HG02798 (cell line): ENCODE data around the gene PSMD11.
"Not testable (repeated sequence)": the region's sequence is repeated elsewhere in the genome, so short reads cannot be mapped to it uniquely, and the experiment has no call there.

Experiments used
- ATAC-seq: cut with Tn5 transposase; IDR thresholded peaks from one replicate; pipeline ENCODE4 v1.9.1; 2021; ENCODE audit warnings: mild to moderate bottlenecking; ENCODE audit not compliant: unreplicated experiment, poor library complexity

PSMD11 gene

DNA sequence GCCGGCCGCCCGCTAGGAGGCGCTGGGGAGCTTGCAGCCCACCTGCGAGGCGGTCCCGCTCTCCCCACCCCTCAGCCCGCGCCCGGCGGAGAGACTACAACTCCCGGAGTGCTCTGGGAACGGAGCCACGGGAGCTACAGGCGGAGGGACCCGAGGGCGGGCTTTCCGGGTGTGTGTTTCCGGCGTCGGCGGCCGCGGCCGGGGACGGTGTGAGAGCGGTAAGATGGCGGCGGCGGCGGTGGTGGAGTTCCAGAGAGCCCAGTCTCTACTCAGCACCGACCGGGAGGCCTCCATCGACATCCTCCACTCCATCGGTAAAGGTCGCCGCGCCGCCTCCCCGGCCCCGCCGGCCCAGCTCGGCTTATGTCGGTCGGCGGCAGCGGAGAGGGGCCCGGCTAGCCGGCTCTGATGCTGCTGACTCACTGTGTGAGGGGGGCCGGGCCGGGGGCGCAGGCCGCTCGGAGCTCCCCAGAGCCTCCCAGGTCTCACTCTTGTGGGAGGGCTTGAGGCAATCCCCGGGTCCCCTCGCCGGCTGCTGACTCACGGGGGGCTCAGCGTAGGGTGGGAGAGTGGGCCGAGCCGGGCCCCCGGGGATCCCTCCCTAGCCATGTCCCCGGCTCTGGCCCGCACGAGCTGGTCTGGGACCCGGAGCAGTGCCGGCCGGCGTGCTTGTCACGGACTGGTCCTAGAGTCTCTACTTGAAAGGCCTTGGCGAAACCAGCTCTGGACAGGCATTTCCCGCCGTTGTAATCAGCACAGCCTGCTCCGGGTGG lies at the start of gene PSMD11:
PSMD11 (plus strand) TSS at position 210 of the 773 bp plus-strand sequence; CDS start at position 224, 14 bp downstream.
- ATAC-seq: peak; percentile 97

DNA sequence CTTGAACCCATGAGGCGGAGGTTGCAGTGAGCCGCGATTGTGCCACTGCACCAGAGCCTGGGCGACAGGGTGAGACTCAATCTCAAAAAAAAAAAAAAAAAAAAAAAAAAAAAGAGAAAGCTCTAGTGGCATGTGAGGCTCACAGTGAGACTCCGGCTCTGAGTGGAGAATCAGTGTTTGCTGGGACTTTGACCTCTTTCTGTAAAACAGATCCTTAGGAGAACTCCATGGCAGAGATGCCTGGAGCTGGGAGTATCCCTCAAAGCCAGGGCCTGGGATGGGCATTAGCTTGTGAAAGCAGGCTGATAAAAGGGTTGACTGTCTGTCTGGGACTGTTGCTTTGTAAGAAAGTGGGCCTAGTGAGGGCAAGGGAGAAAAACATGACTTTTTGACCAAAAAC lies 48.0 kb upstream of the PSMD11 start:
- ATAC-seq: no peak

DNA sequence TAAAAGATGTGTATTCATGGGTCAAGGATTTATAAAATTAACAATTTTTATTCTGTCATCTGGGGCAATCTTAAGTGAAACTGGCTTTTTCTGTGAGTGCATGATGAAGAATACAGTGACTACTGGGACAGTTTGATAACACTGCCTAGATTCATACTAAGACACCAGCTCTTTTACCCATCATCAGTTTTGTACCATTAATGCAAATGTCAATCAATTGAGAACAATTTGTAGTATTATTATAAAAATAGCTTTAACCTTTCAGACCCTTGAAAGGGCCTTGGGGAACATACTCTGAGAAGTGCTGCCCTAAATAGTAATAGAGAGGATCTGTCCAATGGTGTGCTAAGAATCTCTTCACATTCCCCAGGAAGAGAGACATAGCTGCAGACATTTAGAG lies 45.4 kb upstream of the PSMD11 start:
- ATAC-seq: no peak

DNA sequence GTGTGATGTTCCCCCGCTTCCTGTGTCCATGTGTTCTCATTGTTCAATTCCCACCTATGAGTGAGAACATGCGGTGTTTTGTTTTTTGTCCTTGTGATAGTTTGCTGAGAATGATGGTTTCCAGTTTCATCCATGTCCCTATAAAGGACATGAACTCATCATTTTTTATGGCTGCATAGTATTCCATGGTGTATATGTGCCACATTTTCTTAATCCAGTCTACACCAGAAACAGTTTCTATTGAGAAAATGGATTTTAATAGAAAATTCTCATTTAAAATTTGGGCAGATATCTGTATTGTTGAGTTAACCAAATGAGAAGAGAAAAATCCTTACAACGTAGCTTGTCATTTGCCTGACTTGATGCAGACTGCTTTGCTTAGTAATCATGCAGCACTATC lies 34.2 kb upstream of the PSMD11 start:
- not testable (repeated sequence) for ATAC-seq

DNA sequence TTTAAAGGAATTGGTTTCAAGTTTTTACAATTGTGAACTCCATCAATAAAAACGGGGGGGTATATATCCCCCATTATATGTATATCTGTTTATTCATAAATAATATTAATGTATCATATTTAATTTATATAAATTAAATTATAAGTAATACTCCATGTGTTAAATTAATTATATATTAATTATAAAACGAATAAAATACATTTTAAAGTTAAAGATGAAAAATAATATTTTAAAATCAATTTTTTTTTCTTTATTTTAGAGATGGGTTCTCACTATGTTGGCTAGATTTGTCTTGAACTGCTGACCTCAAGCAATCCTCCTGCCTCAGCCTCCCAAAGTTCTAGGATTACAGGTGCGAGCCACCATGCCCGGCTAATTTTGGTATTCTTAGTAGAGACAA lies 17.4 kb upstream of the PSMD11 start:
- ATAC-seq: no peak

DNA sequence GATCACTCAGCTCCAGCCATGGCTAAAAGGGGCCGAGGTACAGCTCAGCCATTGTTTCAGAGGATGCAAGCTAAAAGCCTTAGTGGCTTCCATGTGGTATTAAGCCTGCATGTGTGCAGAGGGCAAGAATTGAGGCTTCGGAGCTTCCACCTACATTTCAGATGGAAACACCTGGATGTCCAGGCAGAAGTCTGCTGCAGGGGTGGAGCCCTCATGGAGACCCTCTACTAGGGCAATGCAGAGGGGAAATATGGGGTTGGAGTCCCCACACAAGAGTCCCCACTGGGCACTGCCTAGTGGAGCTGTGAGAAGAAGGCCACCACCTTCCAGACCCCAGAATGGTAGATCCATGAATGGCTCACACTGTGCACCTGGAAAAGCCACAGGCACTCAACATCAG lies 14.7 kb upstream of the PSMD11 start:
- no peak for ATAC-seq

DNA sequence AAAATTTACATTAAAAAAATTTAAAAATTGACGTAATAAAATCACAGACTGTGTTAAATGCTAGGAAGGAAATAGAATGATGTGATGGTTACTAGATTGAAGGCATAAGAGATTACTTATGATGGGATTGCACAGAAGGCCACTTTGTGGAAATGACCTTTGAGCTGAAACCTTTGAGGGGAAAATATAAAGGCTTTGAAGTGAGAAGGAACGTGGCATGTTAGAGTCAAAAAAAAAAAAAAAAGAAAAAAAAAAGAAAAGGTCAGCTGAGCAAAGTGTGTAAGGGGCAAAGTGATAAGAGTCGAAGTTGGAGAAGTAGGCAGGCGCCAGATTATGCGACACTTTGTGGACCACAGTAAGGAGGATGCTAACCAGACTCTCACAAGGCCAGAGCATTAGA lies 3.6 kb upstream of the PSMD11 start:
- no peak for ATAC-seq

DNA sequence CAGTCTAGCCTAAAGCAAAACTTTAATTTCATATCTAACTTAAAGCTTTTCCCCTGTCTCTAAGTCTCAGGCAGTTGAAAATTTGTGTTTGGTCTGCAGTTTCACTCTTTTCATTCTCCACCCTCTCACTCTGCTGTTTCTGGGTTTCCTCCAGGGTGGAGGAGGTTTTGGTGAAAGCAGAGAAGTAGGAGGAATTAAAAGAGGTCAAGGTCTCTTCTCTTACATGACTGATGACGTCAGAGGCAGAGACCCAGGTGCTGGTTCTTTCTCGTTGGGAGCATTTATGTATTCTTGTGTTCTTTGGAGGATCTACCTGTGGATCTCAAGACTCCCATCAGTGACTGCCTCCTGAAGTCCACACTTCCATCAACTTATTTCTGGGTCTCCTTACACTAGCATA lies 2.4 kb upstream of the PSMD11 start:
- no peak for ATAC-seq

DNA sequence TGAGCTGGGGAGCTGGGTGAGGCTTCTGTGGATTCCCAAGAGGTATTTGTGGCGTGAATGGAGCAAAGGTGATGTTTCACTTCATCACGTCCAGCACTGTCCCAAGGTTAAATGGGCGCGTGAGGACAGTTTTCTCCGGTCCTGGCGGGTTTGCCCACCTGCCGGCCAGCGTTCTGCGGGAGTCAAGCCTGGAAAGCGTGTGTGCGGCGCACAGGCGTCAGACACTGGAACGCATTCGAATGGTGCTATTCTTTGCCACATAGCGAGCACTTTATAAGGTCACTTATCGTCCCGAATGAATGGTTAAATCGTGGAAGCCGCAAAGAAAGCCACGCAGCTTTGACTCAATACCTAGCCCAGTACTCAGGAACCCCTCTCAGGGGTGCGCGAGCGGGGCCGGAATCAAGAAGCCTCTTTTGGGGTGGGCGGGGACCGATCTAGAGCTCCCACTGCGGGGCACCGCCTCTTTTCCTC lies 446 bp upstream of the PSMD11 start:
- ATAC-seq: no peak

DNA sequence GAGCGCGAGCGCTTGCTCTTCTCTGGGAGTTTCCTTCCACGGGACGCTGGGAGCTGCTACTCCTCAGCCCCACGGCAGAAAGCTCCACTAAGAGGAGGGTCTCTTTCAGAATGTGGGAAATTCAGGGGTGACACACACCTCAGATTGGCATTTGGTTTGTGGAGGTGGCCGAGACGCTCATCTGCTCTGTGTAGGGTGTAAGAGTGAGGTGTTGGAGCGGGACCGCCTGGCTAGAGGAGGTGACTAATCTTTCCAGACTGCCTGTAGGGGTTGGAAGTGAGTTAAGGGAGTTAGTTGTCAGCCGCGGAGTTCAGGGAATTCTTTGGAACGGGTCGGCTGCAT lies 735 bp downstream of the PSMD11 start:
- no peak for ATAC-seq

DNA sequence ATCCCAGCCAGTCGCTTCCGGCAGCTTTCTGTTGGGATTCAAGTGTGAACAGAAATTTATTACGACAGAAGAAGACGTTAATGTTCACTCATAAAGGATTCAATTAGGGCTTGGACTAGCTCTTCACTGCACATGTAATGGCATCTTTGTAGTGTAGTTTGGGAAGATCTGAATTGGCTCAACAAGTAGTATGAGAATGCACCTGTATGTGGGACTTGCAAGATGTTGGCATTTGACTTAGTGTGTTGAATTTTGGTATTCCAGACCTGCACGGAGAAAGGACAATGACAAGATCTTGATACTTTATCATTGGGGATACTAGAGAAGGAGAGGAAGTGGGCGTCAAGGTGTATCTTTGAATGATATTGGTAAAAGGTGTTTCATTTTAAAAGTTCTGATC lies 1.2 kb downstream of the PSMD11 start:
- ATAC-seq: no peak

DNA sequence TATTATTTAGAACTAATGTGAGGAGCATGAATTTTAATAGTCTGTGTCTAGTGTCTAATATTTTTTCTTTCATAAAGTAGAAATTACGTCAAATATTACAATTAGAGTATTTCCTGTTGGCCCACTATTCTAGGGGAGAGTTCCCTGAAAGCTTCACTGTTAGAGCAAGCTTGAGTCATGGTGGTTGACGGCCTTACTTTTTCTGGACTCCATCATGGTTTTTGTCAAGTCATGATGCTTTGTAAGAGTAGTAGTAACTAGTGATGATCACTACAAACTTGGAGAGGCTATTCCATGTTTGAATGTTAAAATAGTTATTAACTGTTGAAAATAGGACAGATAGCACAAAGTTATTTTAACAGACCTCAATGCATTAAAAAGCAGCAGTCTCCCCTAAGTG lies 1.7 kb downstream of the PSMD11 start:
- no peak for ATAC-seq

DNA sequence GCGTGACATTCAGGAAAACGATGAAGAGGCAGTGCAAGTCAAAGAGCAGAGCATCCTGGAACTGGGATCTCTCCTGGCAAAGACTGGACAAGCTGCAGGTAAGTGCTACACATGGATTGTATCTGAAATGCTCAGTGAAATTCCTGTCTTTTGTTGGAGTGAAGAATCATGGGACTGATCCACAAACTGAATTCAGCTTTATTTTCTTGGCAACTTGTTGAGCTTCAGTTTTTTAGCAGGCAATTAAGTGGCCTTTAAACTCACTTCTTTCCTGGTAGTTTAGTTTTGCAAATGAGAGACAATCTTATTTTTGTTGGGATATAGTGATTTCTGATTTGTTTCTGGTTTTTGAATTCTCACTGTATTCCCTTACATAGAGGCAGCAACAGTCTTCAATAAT lies 2.6 kb downstream of the PSMD11 start:
- ATAC-seq: no peak

DNA sequence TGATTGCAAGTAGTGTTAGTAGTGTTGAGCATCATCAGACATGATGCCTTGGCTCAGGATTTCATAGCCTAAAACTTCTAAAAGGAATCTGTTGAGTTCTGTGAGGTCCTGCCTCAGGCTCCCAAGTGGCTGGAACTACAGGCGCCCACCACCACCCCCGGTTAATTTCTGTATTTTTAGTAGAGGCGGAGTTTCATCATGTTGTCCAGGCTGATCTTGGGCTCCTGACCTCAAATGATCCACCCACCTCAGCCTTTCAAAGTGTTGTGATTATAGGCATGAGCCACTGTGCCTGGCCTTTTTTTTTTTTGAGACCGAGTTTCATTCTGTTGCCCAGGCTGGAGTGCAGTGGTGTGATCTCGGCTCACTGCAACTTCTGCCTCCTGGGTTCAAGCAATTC lies 5.7 kb downstream of the PSMD11 start:
- ATAC-seq: no peak

DNA sequence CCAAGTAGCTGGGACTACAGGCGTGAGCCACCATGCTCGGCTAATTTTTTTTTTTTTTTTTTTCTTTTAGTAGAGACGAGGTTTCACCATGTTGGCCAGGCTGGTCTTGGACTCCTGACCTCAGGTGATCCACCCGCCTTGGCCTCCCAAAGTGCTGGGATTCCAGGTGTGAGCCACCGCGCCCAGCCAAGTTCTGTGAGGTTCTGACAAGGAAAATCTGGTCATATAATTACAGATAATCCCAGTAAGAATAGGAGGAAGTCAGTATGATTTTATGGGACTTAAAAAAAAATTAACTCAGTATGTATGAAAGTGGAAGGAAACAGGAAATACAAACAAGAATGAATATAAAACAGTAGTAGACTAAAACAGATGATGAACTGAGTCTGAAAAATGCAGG lies 6.1 kb downstream of the PSMD11 start:
- not testable (repeated sequence) for ATAC-seq

DNA sequence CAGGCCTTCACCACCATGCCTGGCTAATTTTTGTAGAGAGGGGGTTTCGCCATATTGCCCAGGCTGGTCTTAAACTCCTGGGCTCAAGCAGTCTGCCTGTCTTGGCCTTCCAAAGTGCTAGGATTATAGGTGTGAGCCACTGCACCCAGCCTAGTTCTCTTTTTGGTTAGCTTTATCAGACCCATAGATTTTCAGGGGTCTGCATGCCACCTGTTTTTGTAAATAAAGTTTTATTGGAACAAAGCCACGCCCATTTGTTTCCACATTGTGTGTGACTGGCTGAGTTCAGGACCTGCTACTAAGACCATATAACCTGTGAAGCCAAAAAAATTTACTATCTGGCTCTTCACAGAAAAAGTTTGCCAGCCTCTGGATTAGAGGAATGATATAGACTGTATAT lies 7.6 kb downstream of the PSMD11 start:
- no peak for ATAC-seq

DNA sequence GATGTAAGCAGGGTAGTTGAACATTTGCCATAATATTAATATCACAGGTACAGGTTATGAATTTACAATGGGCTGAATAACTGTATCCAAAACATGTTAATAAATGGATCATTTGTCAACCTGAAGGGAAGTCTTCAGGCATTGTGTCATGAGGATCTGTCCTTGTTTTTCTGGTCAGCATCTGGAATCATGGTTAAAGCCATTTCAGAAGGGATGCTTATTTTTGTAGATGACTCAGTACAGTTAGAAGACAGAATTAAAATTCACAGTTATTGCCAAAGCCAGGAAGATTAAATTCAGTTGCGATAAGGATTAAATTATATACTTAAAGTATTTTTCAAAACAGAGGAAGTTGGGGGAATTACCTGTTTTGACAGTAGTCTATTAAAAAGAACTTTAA lies 8.0 kb downstream of the PSMD11 start:
- no peak for ATAC-seq

DNA sequence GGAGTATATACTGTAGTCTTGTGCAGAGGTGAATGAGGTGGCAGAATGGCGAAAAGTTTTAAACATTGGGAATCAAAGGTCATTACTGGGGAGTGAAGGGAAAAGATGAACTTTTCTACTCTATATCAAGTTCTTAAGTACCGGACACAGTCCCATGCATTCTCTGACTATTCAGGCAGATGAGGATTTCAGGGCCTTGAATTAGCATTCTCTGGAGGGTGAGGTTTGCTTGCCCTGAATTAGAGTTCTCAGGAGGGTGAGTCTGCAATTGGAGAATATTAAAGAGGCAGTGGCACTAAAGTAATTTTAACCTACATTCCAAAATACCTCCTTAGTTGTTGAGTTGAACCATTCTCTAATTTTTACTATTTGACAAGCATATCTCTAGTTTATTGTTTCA lies 9.1 kb downstream of the PSMD11 start:
- ATAC-seq: no peak

DNA sequence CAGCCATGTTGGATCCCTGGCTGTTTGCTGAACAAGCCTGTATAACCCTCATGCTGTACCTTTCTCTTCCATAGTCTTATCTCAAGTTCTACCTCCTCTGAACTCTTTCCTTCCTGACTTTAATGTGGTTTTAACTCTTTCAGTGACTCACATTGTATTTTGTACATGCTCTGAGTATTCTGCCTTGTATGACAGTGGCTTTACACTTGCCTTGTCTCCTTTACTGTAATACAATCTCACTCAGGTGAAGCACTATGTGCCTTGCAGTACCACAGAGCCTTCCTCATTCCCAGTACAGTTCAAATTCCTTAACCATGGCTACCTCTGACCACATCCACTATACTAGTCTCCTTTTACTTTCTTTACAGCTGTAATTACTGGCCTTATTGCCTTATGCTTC lies 14.1 kb downstream of the PSMD11 start:
- ATAC-seq: no peak

DNA sequence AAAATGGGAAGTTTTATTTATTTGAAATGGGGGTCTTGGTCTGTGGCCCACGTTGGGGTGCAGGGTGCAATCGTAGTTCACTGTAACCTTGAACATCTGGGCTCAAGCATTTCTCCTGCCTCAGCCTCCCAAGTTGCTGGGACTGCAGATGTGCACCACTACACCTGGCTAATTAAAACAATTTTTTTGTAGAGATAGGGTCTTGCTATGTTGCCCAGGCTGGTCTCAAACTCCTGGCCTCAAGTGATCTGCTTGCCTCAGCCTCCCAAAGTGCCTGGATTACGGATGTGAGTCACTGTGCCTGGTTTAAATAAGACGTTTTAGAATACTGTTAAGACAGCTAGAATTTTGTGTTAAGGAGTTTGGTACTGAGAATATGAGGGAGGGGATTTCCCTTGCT lies 15.7 kb downstream of the PSMD11 start:
- ATAC-seq: no peak

DNA sequence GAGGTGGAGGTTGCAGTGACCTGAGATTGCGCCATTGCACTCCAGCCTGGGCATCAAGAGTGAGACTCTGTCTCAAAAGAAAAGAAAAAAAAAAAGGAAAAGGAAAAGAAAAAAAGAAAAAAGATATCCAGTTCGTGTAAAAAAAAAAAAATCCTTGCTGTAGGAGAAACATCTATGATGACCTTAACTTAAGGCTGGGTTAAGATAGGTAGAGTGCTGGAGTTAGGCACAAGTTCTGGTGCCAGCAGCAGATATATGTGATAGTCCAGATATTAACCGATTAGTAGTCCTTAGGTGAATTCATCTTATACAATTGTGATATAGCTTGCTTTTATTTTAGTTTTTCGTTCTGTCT lies 17.2 kb downstream of the PSMD11 start:
- ATAC-seq: no peak

DNA sequence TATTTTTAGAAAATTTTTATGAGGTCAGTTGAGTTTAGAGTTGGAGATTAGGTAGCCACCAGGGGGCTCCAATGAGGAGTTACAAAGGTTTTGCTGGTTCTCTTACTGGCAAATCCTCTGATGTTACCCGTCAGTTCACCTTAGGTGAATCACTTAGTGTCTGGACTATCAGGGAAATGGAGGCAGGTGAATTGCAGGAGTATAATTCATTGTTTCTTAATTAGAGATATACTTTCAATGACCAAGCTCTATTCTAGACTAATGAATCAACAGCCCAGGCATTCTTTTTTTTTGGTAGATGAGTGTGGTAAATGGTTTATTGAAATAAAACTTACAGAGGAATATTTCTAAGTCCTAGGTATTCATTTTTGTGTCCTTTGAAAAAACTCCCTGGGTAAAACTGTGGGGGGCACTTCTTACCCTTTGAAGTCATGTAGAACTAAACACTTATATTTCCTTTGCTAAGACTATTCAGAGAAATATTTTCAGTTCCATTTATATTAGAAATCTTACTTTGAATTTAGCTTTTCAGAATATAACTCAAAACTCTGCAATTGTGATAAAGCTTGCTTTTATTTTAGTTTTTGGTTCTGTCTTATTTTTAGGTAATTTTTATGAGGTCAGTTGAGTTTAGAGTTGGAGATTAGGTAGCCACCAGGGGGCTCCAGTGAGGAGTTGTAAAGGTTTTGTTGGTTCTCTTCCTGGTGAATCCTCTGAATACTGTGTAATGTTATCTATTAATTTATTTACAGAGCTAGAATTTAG lies 17.7 kb downstream of the PSMD11 start:
- no peak for ATAC-seq
